Gastroesophageal sphincter (tissue), 4 donors: ENCODE results near the gene USP31. TPM values are rescaled to one million over a fixed set of nuclear protein-coding genes. Genes with fewer than 3 reads are reported as not detected.

Experiments
- ATAC-seq: fragments of 150-250 bp; one replicate; pipeline ENCODE4 v1.9.1; 2016; ENCODE audit warnings: mild to moderate bottlenecking, moderate library complexity
- H3K27ac ChIP-seq, 4 donors: fragments of 200-600 bp; sonication (generic) in 3 of 4; 1 replicate in 3 of 4; 2 replicates in 1 of 4; pipeline ENCODE4 v1.5.1; 2016 to 2019
- H3K27me3 ChIP-seq: fragments of 200-600 bp; sonication (generic); one replicate; pipeline ENCODE4 v1.5.1; 2019
- H3K36me3 ChIP-seq, 2 donors: fragments of 200-600 bp; sonication (generic); one replicate each; pipeline ENCODE4 v1.5.1; 2019; ENCODE audit warnings: control low read depth in 1 of 2
- H3K4me1 ChIP-seq, 3 donors: fragments of 200-600 bp; sonication (generic); 1 replicate in 2 of 3; 2 replicates in 1 of 3; pipeline ENCODE4 v1.5.1; 2016 to 2019; ENCODE audit warnings: control low read depth in 2 of 3
- H3K4me3 ChIP-seq, 2 donors: fragments of 200-600 bp; sonication (generic); one replicate each; pipeline ENCODE4 v1.5.1; 2019; ENCODE audit warnings: mild to moderate bottlenecking in 1 of 2, moderate library complexity in 1 of 2
- H3K9me3 ChIP-seq, 3 donors: fragments of 200-600 bp; sonication (generic); one replicate each; pipeline ENCODE4 v1.5.1; 2017 to 2019; ENCODE audit warnings: control low read depth in 2 of 3
- EP300 ChIP-seq: sonication (generic); formaldehyde crosslinking; IDR thresholded peaks from one replicate; pipeline ENCODE4 v1.6.1; 2017; ENCODE audit warnings: antibody characterized with exemption, mild to moderate bottlenecking
- POLR2A ChIP-seq, 2 donors: fragments of 450-650 bp; IDR thresholded peaks; one replicate each; pipeline ENCODE4 v1.6.1; 2017; ENCODE audit warnings: antibody characterized with exemption in 2 of 2, mild to moderate bottlenecking in 2 of 2, moderate library complexity in 1 of 2
- POLR2AphosphoS5 ChIP-seq: sonication (generic); formaldehyde crosslinking; IDR thresholded peaks from one replicate; pipeline ENCODE4 v1.6.1; 2017; ENCODE audit warnings: antibody characterized with exemption
- WGBS, 2 donors: methylation state at CpG; one replicate each; pipeline ENCODE4 v1.1.5; 2018; ENCODE audit warnings: low coverage in 1 of 2; 5-methylcytosine and 5-hydroxymethylcytosine counted together
- total RNA-seq, 4 donors: library from RNA; depleted of rRNA; stranded (reverse); fragments of >200 nt; gene quantifications; one replicate each; pipeline ENCODE4 v1.1.0, GENCODE V29; 2016
- TF ChIP-seq, protein P1 (sequence below), 4 experiments: fragments of 200-600 bp in 2 of 4; fragments of 450-650 bp in 2 of 4; sonication (generic) in 1 of 4; IDR thresholded peaks; one replicate each; pipeline ENCODE4 v1.5.1; 2017 to 2019; ENCODE audit warnings: antibody characterized with exemption in 4 of 4, mild to moderate bottlenecking in 2 of 4, moderate library complexity in 2 of 4

USP31 gene
- total RNA-seq, 4 donors from 2014 or later: 11.2 to 37.7 (median 26.6) TPM

DNA sequence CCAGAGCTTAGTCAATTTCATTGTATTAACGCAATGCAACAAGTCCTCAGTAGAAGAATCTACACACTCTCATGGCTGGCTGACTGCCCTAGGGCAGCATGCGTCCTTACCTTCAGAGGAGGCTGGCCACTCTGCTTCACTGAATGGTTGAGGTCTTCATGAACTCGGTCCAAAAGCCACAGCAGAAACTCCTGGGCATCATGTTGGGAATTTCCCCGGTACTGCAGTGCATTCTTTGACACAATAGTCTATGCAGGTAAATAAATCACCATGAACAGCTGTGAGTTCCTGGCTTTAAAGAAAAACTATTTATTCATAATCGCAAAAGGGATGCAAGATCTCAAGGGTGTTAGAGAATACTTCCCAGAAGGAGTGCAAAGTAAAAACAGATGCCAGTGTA lies 41.3 kb downstream of the USP31 start:
- TF ChIP-seq POLR2A (IDR thresholded peaks at IDR 0.05) (no peak), EP300 (no peak), POLR2AphosphoS5 (no peak)
- TF ChIP-seq, protein P1, sequence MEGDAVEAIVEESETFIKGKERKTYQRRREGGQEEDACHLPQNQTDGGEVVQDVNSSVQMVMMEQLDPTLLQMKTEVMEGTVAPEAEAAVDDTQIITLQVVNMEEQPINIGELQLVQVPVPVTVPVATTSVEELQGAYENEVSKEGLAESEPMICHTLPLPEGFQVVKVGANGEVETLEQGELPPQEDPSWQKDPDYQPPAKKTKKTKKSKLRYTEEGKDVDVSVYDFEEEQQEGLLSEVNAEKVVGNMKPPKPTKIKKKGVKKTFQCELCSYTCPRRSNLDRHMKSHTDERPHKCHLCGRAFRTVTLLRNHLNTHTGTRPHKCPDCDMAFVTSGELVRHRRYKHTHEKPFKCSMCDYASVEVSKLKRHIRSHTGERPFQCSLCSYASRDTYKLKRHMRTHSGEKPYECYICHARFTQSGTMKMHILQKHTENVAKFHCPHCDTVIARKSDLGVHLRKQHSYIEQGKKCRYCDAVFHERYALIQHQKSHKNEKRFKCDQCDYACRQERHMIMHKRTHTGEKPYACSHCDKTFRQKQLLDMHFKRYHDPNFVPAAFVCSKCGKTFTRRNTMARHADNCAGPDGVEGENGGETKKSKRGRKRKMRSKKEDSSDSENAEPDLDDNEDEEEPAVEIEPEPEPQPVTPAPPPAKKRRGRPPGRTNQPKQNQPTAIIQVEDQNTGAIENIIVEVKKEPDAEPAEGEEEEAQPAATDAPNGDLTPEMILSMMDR (IDR thresholded peaks at IDR 0.05): no peak
- WGBS, 2 donors: 36 to 38% methylated on average over 4 to 5 of the region's 5 CpGs
- Histone ChIP-seq H3K4me3 (no peak overlapping the region), H3K9me3 (no peaks in the 10 kb centered on the region), H3K36me3 (peaks cover 0 to 10% of the 10 kb centered on the region in 2 donors), H3K4me1 (peaks cover 6 to 58% (median 20%) of the 10 kb centered on the region in 3 donors), H3K27ac (peak overlapping the region in 3 of 4 donors; percentile 1 to 77 (median 68)), H3K27me3 (no peaks in the 10 kb centered on the region)
- ATAC-seq: no peak

- H3K27ac ChIP-seq: peak overlapping the region in 3 of 4 donors; percentile 31 to 77 (median 68)
- peaks cover 0 to 12% of the 10 kb centered on the region in 2 donors for H3K36me3 ChIP-seq
- no peak overlapping the region for H3K4me3 ChIP-seq
- 97 to 100% methylated on average over 1 to 2 of the region's 2 CpGs for WGBS, 2 donors
- no peaks in the 10 kb centered on the region for H3K9me3 ChIP-seq
- peaks cover 6 to 60% (median 20%) of the 10 kb centered on the region in 3 donors for H3K4me1 ChIP-seq
- no peak for ATAC-seq
- TF ChIP-seq EP300 (no peak), POLR2A (IDR thresholded peaks at IDR 0.05) (no peak), POLR2AphosphoS5 (no peak)
- no peaks in the 10 kb centered on the region for H3K27me3 ChIP-seq
These were observed 42.1 kb downstream of the USP31 start for GRCh38 chr16:23107117-23107516.

GRCh38 chr16:23105309-23105708 lies 43.9 kb downstream of the USP31 start:
- WGBS, 2 donors: 39 to 44% methylated on average over 4 to 5 of the region's 5 CpGs
- no peaks in the 10 kb centered on the region for H3K27me3 ChIP-seq
- peak overlapping the region; percentile 26 to 77 (median 68) for H3K27ac ChIP-seq
- no peak overlapping the region for H3K4me3 ChIP-seq
- peaks cover 0 to 30% of the 10 kb centered on the region in 2 donors for H3K36me3 ChIP-seq
- no peak for ATAC-seq
- no peaks in the 10 kb centered on the region for H3K9me3 ChIP-seq
- TF ChIP-seq EP300 (no peak), POLR2AphosphoS5 (no peak), POLR2A (IDR thresholded peaks at IDR 0.05) (no peak)
- TF ChIP-seq, protein P1 (IDR thresholded peaks at IDR 0.05): no peak
- peaks cover 6 to 68% (median 20%) of the 10 kb centered on the region in 3 donors for H3K4me1 ChIP-seq

- Histone ChIP-seq H3K9me3 (no peaks in the 10 kb centered on the region), H3K4me1 (peaks cover 6 to 66% (median 20%) of the 10 kb centered on the region in 3 donors), H3K4me3 (no peak overlapping the region), H3K36me3 (peaks cover 0 to 36% of the 10 kb centered on the region in 2 donors), H3K27me3 (no peaks in the 10 kb centered on the region), H3K27ac (peak overlapping the region; percentile 26 to 77 (median 68))
- TF ChIP-seq POLR2AphosphoS5 (peak; percentile 60), POLR2A (IDR thresholded peaks at IDR 0.05) (no peak), EP300 (no peak)
- TF ChIP-seq, protein P1 (IDR thresholded peaks at IDR 0.05): peak in 1 of 4 experiments; percentile 9
- ATAC-seq: peak; percentile 63
- WGBS, 2 donors: 73 to 79% methylated on average over 3 to 7 of the region's 7 CpGs
These were observed 45.0 kb downstream of the USP31 start for GRCh38 chr16:23104032-23104955.

DNA sequence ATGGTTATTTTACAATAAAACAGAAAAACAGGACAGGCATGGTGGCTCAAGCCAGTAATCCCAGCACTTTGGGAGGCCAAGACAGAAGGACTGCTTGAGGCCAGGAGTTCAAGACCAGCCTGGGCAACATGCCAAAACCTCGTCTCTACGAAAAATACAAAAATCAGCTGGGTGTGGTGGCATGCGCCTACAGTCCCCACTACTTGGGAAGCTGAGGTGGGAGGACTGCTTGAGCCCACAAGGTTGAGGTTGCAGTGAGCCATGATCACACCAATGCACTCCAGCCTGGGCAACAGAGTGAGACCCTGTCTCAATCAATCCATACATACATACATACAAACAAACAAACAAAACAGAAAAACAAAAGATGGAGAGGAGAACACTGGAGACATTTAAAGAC lies 45.6 kb downstream of the USP31 start:
- no peak overlapping the region for H3K4me3 ChIP-seq
- no peaks in the 10 kb centered on the region for H3K9me3 ChIP-seq
- TF ChIP-seq EP300 (no peak), POLR2AphosphoS5 (no peak), POLR2A (IDR thresholded peaks at IDR 0.05) (no peak)
- TF ChIP-seq, protein P1 (IDR thresholded peaks at IDR 0.05): no peak
- peaks cover 0 to 36% of the 10 kb centered on the region in 2 donors for H3K36me3 ChIP-seq
- WGBS, 2 donors: 10 to 31% methylated on average over 2 to 3 of the region's 3 CpGs
- H3K4me1 ChIP-seq: peaks cover 6 to 66% (median 20%) of the 10 kb centered on the region in 3 donors
- H3K27me3 ChIP-seq: no peaks in the 10 kb centered on the region
- ATAC-seq: no peak
- H3K27ac ChIP-seq: peak overlapping the region; percentile 26 to 77 (median 68)
